GM20000 (cell line): ENCODE results near the gene DNAJC4.

Experiments
- DNase-seq: peaks from one replicate; pipeline ENCODE4 v3.0.0; 2012; ENCODE audit warnings: low spot score
- TF ChIP-seq, protein P1 (sequence below): IDR thresholded peaks from 2 replicates; pipeline ENCODE4 v1.5.1; 2012; ENCODE audit warnings: mild to moderate bottlenecking, control low read depth; ENCODE audit errors: extremely low read depth, missing control alignments

The DNAJC4 gene

DNA sequence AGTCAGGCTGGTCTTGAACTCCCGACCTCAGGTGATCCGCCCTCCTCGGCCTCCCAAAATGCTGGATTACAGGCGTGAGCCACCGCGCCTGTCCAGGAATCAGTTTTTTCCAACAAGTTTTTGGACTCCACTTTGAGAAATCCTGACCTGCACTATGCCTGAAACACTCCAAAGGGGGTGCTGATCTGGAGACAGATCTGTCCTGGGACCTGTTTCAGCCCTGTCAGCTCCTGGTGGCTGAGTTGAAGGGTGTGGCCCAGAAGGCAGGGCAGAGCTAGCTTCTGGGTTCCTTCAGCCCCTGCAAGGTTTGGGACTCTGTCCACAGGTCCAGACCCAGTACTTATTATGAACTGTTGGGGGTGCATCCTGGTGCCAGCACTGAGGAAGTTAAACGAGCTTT is 1.2 kb downstream of the DNAJC4 start:
- TF ChIP-seq, protein P1, sequence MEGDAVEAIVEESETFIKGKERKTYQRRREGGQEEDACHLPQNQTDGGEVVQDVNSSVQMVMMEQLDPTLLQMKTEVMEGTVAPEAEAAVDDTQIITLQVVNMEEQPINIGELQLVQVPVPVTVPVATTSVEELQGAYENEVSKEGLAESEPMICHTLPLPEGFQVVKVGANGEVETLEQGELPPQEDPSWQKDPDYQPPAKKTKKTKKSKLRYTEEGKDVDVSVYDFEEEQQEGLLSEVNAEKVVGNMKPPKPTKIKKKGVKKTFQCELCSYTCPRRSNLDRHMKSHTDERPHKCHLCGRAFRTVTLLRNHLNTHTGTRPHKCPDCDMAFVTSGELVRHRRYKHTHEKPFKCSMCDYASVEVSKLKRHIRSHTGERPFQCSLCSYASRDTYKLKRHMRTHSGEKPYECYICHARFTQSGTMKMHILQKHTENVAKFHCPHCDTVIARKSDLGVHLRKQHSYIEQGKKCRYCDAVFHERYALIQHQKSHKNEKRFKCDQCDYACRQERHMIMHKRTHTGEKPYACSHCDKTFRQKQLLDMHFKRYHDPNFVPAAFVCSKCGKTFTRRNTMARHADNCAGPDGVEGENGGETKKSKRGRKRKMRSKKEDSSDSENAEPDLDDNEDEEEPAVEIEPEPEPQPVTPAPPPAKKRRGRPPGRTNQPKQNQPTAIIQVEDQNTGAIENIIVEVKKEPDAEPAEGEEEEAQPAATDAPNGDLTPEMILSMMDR: no peak

DNA sequence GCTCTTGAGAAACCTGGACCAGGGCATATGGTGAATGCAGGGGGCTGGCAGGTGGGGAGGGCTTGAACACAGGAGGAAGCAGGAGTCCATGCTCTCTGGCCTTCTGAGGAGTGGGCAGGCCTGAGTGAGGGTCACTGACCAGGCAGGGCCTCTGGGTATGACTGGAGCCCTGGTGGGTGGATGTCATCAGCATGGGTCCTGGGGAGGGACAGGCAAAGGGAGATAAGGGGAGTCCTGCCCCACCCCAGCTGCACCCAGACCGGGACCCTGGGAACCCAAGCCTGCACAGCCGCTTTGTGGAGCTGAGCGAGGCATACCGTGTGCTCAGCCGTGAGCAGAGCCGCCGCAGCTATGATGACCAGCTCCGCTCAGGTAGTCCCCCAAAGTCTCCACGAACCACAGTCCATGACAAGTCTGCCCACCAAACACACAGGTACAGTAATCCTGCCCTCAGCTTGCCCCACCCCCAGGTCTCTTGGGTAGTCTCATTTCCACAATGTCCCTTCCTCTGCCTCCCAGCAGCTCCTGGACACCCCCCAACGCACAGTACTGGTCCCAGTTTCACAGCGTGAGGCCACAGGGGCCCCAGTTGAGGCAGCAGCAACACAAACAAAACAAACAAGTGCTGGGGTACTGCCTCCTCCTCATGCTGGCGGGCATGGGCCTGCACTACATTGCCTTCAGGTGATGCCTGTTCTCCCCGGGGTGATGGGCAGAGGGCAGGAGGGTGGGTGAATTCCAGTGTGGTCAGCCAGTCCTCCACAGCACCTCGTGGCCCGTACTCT is 2.0 kb downstream of the DNAJC4 start:
- TF ChIP-seq, protein P1: no peak
- DNase-seq: no peak

More for the DNA sequence above, 1.2 kb downstream of the DNAJC4 start:
- no peak for DNase-seq

DNA sequence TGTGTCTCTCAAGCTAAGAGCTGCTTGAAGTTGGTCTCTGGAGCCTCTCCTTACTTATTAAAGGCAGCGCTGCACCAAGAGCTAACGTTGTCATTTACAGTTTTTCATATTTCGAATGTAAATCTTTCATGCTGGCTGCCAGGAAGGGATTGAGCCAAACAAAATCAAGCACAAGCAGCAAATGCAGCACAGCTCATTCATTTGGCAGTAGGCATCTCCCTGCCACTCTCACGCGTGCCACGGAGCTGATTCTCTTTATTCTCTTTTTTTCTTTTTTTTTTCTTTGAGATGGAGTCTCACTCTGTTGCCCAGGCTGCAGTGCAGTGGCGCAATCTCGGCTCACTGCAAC is 2.6 kb downstream of the DNAJC4 start:
- no peak for DNase-seq
- TF ChIP-seq, protein P1: no peak

DNA sequence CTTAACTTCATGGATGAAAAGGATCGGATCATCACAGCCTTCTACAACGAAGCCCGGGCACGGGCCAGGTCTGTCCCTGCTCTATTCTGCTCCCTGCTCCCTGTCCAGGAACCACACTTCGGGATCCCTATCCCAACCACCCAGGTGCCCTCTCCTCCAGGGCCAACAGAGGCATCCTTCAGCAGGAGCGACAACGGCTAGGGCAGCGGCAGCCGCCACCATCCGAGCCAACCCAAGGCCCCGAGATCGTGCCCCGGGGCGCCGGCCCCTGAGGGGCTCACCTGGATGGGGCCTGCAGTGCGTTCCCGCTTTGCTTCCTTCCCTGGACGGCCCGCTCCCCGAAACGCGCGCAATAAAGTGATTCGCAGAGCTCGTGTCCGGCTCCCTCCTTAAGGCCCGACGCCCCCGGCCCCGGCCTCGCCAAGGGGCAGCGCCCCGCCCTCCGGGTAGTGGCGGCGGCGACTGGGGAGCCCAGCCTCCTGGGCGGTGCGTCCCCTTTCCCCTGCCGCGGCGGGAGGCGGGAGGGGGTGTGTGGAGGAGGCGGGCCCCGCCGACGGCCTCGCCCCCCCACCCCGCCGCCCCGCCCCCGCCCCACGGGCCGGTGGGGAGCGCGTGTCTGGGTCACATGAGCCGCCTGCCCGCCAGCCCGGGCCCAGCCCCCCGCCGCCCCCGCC is 3.7 kb downstream of the DNAJC4 start, which contains the start of gene VEGFB:
Gene VEGFB (plus strand): TSS at position 672 of the 674 bp plus-strand sequence. CDS start 250 bp downstream, outside the sequence.
- peak; percentile 94 for DNase-seq
- TF ChIP-seq, protein P1: no peak

DNA sequence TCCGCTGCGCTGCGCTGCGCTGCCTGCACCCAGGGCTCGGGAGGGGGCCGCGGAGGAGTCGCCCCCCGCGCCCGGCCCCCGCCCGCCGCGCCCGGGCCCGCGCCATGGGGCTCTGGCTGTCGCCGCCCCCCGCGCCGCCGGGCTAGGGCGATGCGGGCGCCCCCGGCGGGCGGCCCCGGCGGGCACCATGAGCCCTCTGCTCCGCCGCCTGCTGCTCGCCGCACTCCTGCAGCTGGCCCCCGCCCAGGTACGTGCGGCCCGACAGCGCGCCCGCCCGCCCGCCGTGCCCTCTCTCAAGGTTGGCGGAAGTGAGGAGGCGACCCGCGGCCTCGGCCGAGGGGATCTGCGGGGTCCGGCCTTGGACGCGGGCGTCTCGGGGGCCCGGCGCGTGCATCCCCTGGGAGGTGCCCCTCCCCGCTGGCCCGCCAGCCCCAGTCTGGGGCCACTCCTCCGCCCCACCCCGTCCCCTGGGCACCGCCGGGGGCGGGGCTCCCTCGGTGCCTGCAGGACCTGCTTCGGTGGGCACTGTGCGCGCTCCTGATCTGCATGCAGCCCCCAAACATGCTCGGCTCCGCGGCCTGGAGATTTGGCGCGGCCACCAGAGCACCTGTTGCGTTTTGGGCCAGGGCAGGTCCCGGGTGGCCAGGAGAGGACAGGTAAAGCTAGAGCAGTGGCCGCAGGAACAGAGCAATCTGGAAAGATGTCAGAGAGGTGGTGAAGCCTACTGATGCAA is 4.5 kb downstream of the DNAJC4 start:
- no peak for DNase-seq

DNA sequence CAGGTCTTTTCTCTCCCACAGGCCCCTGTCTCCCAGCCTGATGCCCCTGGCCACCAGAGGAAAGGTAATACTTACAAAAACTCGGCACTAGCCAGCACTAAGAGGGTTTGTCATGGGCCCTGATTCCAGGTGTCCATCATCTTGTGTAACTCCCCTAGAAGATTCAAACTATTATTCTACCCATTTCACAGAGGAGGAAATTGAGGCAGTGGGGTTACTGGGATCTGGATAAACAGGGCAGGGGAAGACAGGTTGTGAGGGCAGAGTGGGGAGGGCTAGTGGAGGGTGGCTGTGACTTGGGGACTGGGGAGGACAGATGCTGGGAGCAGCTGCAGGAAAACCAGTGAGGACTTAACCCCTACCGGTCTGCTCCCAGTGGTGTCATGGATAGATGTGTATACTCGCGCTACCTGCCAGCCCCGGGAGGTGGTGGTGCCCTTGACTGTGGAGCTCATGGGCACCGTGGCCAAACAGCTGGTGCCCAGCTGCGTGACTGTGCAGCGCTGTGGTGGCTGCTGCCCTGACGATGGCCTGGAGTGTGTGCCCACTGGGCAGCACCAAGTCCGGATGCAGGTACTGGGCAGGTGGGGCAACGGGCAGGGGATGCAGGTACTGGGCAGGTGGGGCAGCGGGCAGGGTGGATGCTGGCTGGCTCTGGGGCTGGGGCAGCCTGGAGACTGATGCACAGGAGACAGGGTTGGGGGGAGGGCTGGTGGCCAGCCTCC is 5.3 kb downstream of the DNAJC4 start:
- no peak for DNase-seq

More for the DNA sequence above, 4.5 kb downstream of the DNAJC4 start:
- TF ChIP-seq, protein P1: no peak

More for the DNA sequence above, 5.3 kb downstream of the DNAJC4 start:
- TF ChIP-seq, protein P1: no peak
